ENCODE measurements around the gene TMEM74B. TPM values are rescaled to one million over a fixed set of nuclear protein-coding genes. Genes with fewer than 3 reads are reported as not detected.

Gene TMEM74B
- total RNA-seq, 1 experiment from 2014 or later, result 8.4 TPM

DNA sequence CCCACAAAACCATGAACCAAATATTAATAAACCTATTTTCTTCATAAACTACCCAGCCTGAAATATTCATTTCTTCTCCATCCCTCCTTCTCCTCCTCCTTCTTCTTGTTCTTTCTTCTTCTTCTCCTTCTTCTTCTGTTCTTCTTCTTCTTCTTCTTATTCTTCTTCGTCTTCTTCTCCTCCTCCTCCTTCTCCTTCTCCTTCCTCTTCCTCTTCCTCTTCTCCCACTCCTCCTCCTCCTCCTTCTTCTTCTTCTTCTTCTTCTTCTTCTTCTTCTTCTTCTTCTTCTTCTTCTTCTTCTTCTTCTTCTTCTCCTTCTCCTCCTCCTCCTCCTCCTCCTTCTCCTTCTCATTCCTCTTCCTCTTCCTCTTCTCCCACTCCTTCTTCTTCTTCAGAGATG lies 5.0 kb upstream of the TMEM74B start:
- DNase-seq (ENCODE audit: low spot score), result no peak
- Mint-ChIP-seq H3K9me3 (no peaks in the 10 kb centered on the region), H3K27ac (no peak overlapping the region), H3K4me1 (peaks cover 9% of the 10 kb centered on the region), H3K27me3 (ENCODE audit: low read depth) (peaks cover 33% of the 10 kb centered on the region), H3K36me3 (no peaks in the 10 kb centered on the region), H3K4me3 (no peak overlapping the region)
- TF ChIP-seq SMAD4 (CRISPR knock-in tag; IDR thresholded peaks at IDR 0.05), result no peak
- no peak for TF ChIP-seq ZNF396 (CRISPR knock-in tag; IDR thresholded peaks at IDR 0.05; ENCODE audit: borderline replicate concordance)
- TF ChIP-seq NR3C1 (CRISPR knock-in tag; conservative IDR thresholded peaks at IDR 0.05; ENCODE audit: low read depth), result no peak
- TF ChIP-seq, protein P1, sequence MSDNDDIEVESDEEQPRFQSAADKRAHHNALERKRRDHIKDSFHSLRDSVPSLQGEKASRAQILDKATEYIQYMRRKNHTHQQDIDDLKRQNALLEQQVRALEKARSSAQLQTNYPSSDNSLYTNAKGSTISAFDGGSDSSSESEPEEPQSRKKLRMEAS (CRISPR knock-in tag; IDR thresholded peaks at IDR 0.05), result no peak
- no peak for TF ChIP-seq CREM (CRISPR knock-in tag; IDR thresholded peaks at IDR 0.05)
- TF ChIP-seq, protein P2, sequence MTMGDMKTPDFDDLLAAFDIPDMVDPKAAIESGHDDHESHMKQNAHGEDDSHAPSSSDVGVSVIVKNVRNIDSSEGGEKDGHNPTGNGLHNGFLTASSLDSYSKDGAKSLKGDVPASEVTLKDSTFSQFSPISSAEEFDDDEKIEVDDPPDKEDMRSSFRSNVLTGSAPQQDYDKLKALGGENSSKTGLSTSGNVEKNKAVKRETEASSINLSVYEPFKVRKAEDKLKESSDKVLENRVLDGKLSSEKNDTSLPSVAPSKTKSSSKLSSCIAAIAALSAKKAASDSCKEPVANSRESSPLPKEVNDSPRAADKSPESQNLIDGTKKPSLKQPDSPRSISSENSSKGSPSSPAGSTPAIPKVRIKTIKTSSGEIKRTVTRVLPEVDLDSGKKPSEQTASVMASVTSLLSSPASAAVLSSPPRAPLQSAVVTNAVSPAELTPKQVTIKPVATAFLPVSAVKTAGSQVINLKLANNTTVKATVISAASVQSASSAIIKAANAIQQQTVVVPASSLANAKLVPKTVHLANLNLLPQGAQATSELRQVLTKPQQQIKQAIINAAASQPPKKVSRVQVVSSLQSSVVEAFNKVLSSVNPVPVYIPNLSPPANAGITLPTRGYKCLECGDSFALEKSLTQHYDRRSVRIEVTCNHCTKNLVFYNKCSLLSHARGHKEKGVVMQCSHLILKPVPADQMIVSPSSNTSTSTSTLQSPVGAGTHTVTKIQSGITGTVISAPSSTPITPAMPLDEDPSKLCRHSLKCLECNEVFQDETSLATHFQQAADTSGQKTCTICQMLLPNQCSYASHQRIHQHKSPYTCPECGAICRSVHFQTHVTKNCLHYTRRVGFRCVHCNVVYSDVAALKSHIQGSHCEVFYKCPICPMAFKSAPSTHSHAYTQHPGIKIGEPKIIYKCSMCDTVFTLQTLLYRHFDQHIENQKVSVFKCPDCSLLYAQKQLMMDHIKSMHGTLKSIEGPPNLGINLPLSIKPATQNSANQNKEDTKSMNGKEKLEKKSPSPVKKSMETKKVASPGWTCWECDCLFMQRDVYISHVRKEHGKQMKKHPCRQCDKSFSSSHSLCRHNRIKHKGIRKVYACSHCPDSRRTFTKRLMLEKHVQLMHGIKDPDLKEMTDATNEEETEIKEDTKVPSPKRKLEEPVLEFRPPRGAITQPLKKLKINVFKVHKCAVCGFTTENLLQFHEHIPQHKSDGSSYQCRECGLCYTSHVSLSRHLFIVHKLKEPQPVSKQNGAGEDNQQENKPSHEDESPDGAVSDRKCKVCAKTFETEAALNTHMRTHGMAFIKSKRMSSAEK (CRISPR knock-in tag; IDR thresholded peaks at IDR 0.05; ENCODE audit: borderline replicate concordance), result no peak
- no peak for TF ChIP-seq ELF4 (CRISPR knock-in tag; IDR thresholded peaks at IDR 0.05; ENCODE audit: low read depth)
- TF ChIP-seq, protein P3, sequence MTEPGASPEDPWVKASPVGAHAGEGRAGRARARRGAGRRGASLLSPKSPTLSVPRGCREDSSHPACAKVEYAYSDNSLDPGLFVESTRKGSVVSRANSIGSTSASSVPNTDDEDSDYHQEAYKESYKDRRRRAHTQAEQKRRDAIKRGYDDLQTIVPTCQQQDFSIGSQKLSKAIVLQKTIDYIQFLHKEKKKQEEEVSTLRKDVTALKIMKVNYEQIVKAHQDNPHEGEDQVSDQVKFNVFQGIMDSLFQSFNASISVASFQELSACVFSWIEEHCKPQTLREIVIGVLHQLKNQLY (CRISPR knock-in tag; IDR thresholded peaks at IDR 0.05), result no peak
- TF ChIP-seq, protein P4, sequence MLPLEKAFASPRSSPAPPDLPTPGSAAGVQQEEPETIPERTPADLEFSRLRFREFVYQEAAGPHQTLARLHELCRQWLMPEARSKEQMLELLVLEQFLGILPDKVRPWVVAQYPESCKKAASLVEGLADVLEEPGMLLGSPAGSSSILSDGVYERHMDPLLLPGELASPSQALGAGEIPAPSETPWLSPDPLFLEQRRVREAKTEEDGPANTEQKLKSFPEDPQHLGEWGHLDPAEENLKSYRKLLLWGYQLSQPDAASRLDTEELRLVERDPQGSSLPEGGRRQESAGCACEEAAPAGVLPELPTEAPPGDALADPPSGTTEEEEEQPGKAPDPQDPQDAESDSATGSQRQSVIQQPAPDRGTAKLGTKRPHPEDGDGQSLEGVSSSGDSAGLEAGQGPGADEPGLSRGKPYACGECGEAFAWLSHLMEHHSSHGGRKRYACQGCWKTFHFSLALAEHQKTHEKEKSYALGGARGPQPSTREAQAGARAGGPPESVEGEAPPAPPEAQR (CRISPR knock-in tag; IDR thresholded peaks at IDR 0.05), result no peak
- no peak for TF ChIP-seq CREB1 (CRISPR knock-in tag; IDR thresholded peaks at IDR 0.05)
- POLR2A ChIA-PET, result no interaction called here
- CTCF ChIA-PET, result no interaction called here
- ATAC-seq, result no peak

DNA sequence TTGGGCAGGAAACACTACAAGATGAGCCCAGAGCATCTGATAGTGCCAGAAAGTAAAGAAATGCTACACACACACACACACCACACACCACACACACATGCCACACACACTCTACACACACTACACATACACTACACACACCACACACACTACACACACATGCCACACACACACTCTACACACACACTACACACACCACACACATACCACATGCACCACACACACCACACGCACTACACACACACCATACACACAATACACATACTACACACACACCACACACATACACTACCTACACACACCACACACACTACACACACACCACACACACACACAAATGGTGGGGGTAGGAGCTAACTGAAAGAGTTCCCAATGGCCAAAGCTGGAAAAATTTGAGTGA lies 3.6 kb upstream of the TMEM74B start:
- Mint-ChIP-seq H3K9me3 (no peaks in the 10 kb centered on the region), H3K4me3 (no peak overlapping the region), H3K4me1 (peaks cover 14% of the 10 kb centered on the region), H3K27ac (no peak overlapping the region), H3K27me3 (ENCODE audit: low read depth) (peaks cover 48% of the 10 kb centered on the region), H3K36me3 (no peaks in the 10 kb centered on the region)
- ATAC-seq (no peak), DNase-seq (ENCODE audit: low spot score) (no peak)
- ChIA-PET POLR2A (no interaction called here), CTCF (interaction anchor here (2.3 kb wide), 1 partner anchor 17 kb away, joined by 6 read pairs; no protein-coding TSS in a partner anchor)
- TF ChIP-seq, protein P5, sequence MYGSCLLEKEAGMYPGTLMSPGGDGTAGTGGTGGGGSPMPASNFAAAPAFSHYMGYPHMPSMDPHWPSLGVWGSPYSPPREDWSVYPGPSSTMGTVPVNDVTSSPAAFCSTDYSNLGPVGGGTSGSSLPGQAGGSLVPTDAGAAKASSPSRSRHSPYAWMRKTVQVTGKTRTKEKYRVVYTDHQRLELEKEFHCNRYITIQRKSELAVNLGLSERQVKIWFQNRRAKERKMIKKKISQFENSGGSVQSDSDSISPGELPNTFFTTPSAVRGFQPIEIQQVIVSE (CRISPR knock-in tag; IDR thresholded peaks at IDR 0.05; ENCODE audit: borderline replicate concordance), result no peak
- TF ChIP-seq OVOL2 (CRISPR knock-in tag; IDR thresholded peaks at IDR 0.05; ENCODE audit: borderline replicate concordance), result no peak
- TF ChIP-seq, protein P6, sequence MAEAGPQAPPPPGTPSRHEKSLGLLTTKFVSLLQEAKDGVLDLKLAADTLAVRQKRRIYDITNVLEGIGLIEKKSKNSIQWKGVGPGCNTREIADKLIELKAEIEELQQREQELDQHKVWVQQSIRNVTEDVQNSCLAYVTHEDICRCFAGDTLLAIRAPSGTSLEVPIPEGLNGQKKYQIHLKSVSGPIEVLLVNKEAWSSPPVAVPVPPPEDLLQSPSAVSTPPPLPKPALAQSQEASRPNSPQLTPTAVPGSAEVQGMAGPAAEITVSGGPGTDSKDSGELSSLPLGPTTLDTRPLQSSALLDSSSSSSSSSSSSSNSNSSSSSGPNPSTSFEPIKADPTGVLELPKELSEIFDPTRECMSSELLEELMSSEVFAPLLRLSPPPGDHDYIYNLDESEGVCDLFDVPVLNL (CRISPR knock-in tag; IDR thresholded peaks at IDR 0.05; ENCODE audit: borderline replicate concordance, low read depth), result no peak
- TF ChIP-seq PRRX2 (CRISPR knock-in tag; IDR thresholded peaks at IDR 0.05), result no peak
- TF ChIP-seq, protein P7, sequence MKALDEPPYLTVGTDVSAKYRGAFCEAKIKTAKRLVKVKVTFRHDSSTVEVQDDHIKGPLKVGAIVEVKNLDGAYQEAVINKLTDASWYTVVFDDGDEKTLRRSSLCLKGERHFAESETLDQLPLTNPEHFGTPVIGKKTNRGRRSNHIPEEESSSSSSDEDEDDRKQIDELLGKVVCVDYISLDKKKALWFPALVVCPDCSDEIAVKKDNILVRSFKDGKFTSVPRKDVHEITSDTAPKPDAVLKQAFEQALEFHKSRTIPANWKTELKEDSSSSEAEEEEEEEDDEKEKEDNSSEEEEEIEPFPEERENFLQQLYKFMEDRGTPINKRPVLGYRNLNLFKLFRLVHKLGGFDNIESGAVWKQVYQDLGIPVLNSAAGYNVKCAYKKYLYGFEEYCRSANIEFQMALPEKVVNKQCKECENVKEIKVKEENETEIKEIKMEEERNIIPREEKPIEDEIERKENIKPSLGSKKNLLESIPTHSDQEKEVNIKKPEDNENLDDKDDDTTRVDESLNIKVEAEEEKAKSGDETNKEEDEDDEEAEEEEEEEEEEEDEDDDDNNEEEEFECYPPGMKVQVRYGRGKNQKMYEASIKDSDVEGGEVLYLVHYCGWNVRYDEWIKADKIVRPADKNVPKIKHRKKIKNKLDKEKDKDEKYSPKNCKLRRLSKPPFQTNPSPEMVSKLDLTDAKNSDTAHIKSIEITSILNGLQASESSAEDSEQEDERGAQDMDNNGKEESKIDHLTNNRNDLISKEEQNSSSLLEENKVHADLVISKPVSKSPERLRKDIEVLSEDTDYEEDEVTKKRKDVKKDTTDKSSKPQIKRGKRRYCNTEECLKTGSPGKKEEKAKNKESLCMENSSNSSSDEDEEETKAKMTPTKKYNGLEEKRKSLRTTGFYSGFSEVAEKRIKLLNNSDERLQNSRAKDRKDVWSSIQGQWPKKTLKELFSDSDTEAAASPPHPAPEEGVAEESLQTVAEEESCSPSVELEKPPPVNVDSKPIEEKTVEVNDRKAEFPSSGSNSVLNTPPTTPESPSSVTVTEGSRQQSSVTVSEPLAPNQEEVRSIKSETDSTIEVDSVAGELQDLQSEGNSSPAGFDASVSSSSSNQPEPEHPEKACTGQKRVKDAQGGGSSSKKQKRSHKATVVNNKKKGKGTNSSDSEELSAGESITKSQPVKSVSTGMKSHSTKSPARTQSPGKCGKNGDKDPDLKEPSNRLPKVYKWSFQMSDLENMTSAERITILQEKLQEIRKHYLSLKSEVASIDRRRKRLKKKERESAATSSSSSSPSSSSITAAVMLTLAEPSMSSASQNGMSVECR (CRISPR knock-in tag; IDR thresholded peaks at IDR 0.05; ENCODE audit: borderline replicate concordance), result no peak

All from WTC11 (cell line).